ENCODE results near the gene PRSS50. TPM values are rescaled to one million over a fixed set of nuclear protein-coding genes. Genes with fewer than 3 reads are reported as not detected.

Gene PRSS50
- total and polyA plus RNA-seq, 4 donors = 0.02 to 0.33 (median 0.25) TPM; not detected in 1

- no peak for DNase-seq (ENCODE audit: low spot score)
- Histone ChIP-seq H3K36me3 (ENCODE audit: control insufficient read depth in 4 of 4, insufficient read depth in 3 of 4, low read depth in 1 of 4, low read length in 3 of 4) (peaks cover 0 to 13% (median 8%) of the 10 kb centered on the region in 4 donors), H3K9ac (ENCODE audit: low read depth in 1 of 2, low read length in 2 of 2) (no peak overlapping the region), H3K4me3 (ENCODE audit: low read depth in 1 of 3, low read length in 3 of 3) (no peak overlapping the region), H3K4me1 (ENCODE audit: control insufficient read depth in 4 of 4, insufficient read depth in 4 of 4, low read length in 3 of 4) (peaks cover 0 to 4% (median 1%) of the 10 kb centered on the region in 4 donors), H3K27me3 (ENCODE audit: control insufficient read depth in 4 of 4, insufficient read depth in 4 of 4, low read length in 3 of 4) (no peaks in the 10 kb centered on the region), H3K9me3 (ENCODE audit: control insufficient read depth in 4 of 4, low read length in 3 of 4) (no peaks in the 10 kb centered on the region), H3K27ac (ENCODE audit: low read depth in 1 of 2, low read length in 2 of 2) (no peak overlapping the region)
- TF ChIP-seq HNF4A (conservative IDR thresholded peaks at IDR 0.05) = no peak
- TF ChIP-seq RXRA (IDR thresholded peaks at IDR 0.05) = no peak
- no peak for TF ChIP-seq NR2F2 (IDR thresholded peaks at IDR 0.05)
- TF ChIP-seq, protein P1, sequence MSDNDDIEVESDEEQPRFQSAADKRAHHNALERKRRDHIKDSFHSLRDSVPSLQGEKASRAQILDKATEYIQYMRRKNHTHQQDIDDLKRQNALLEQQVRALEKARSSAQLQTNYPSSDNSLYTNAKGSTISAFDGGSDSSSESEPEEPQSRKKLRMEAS (IDR thresholded peaks at IDR 0.05) = no peak
- 94% methylated on average over 10 of the region's 10 CpGs for WGBS
These were observed 36.3 kb downstream of the PRSS50 start for GRCh38 chr3:46681387-46681786.

DNA sequence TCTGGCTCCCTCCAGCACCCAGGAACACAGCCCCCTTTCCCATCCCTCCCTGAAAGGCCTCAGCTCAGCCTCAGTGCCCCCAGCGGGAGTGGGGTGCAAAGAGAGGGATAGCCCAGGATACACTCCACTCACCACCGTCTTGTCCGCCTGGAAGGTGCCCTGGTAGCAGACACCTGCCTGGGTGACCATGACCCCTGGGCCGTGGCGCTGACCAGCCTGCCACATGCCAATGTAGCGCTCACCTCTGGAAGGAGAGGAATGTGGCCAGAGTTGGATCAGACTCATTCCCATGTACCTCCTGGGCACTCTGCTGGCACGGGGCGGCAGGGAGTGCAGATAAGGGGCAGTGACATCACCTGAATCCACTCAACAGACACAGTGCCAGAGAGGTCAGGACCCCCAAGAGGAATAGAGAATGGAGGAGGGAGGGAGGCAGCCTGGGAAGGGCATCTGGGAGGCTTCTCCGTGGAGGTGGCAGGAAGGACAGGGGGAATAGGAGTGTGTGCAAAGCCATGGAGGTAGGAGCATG is 37.3 kb downstream of the PRSS50 start:
- Histone ChIP-seq H3K27ac (ENCODE audit: low read depth in 1 of 2, low read length in 2 of 2) (no peak overlapping the region), H3K4me1 (ENCODE audit: control insufficient read depth in 4 of 4, insufficient read depth in 4 of 4, low read length in 3 of 4) (peaks cover 5 to 14% (median 10%) of the 10 kb centered on the region in 4 donors), H3K4me3 (ENCODE audit: low read depth in 1 of 3, low read length in 3 of 3) (no peak overlapping the region), H3K27me3 (ENCODE audit: control insufficient read depth in 4 of 4, insufficient read depth in 4 of 4, low read length in 3 of 4) (no peaks in the 10 kb centered on the region), H3K9me3 (ENCODE audit: control insufficient read depth in 4 of 4, low read length in 3 of 4) (no peaks in the 10 kb centered on the region), H3K36me3 (ENCODE audit: control insufficient read depth in 4 of 4, insufficient read depth in 3 of 4, low read depth in 1 of 4, low read length in 3 of 4) (peaks cover 0 to 13% (median 8%) of the 10 kb centered on the region in 4 donors), H3K9ac (ENCODE audit: low read depth in 1 of 2, low read length in 2 of 2) (no peak overlapping the region)
- DNase-seq (ENCODE audit: low spot score) = no peak
- TF ChIP-seq JUND (IDR thresholded peaks at IDR 0.05) (no peak), ZBTB33 (IDR thresholded peaks at IDR 0.05) (no peak), CTCF (IDR thresholded peaks at IDR 0.05; ENCODE audit: low read depth, low read length, missing input control) (no peak), HNF4A (conservative IDR thresholded peaks at IDR 0.05) (no peak), YY1 (IDR thresholded peaks at IDR 0.05) (no peak), FOXA1 (IDR thresholded peaks at IDR 0.05) (no peak), SP1 (IDR thresholded peaks at IDR 0.05) (no peak), FOXA2 (IDR thresholded peaks at IDR 0.05) (no peak), RXRA (IDR thresholded peaks at IDR 0.05) (no peak), RAD21 (IDR thresholded peaks at IDR 0.05) (no peak), HNF4G (IDR thresholded peaks at IDR 0.05) (no peak), GABPA (IDR thresholded peaks at IDR 0.05 in 1 of 2, conservative IDR thresholded peaks at IDR 0.05 in 1 of 2) (no peak)
- TF ChIP-seq, protein P1 (IDR thresholded peaks at IDR 0.05) = no peak
- TF ChIP-seq, protein P2, sequence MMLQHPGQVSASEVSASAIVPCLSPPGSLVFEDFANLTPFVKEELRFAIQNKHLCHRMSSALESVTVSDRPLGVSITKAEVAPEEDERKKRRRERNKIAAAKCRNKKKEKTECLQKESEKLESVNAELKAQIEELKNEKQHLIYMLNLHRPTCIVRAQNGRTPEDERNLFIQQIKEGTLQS (IDR thresholded peaks at IDR 0.05) = no peak
- TF ChIP-seq, protein P3, sequence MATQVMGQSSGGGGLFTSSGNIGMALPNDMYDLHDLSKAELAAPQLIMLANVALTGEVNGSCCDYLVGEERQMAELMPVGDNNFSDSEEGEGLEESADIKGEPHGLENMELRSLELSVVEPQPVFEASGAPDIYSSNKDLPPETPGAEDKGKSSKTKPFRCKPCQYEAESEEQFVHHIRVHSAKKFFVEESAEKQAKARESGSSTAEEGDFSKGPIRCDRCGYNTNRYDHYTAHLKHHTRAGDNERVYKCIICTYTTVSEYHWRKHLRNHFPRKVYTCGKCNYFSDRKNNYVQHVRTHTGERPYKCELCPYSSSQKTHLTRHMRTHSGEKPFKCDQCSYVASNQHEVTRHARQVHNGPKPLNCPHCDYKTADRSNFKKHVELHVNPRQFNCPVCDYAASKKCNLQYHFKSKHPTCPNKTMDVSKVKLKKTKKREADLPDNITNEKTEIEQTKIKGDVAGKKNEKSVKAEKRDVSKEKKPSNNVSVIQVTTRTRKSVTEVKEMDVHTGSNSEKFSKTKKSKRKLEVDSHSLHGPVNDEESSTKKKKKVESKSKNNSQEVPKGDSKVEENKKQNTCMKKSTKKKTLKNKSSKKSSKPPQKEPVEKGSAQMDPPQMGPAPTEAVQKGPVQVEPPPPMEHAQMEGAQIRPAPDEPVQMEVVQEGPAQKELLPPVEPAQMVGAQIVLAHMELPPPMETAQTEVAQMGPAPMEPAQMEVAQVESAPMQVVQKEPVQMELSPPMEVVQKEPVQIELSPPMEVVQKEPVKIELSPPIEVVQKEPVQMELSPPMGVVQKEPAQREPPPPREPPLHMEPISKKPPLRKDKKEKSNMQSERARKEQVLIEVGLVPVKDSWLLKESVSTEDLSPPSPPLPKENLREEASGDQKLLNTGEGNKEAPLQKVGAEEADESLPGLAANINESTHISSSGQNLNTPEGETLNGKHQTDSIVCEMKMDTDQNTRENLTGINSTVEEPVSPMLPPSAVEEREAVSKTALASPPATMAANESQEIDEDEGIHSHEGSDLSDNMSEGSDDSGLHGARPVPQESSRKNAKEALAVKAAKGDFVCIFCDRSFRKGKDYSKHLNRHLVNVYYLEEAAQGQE (IDR thresholded peaks at IDR 0.05) = no peak
- 82% methylated on average over 9 of the region's 9 CpGs for WGBS

Data from liver (tissue), 9 donors.